AG04450 (cell line): ENCODE measurements around the gene AEN. TPM values are rescaled to one million over a fixed set of nuclear protein-coding genes. Genes with fewer than 3 reads are reported as not detected.

Experiments
- CTCF ChIA-PET: fragments of 300-600, 350-600 bp; formaldehyde crosslinking; extraction: SDS; loops from one replicate; lab custom pipeline; 2022; ENCODE audit warnings: antibody characterized with exemption, inconsistent platforms; lab: Charles Lee
- POLR2A ChIA-PET: fragments of 350-600 bp; formaldehyde crosslinking; extraction: SDS; loops from one replicate; lab custom pipeline; 2021; ENCODE audit warnings: antibody characterized with exemption, inconsistent platforms; lab: Yijun Ruan, JAX
- DNase-seq: peaks from one replicate; pipeline ENCODE4 v3.0.0-alpha.2; 2011; ENCODE audit warnings: low read depth, low spot score
- H3K27ac ChIP-seq: one replicate; pipeline ENCODE4 v1.5.1; 2012; ENCODE audit warnings: low read depth, low read length, control low read depth
- H3K27me3 ChIP-seq: one replicate; pipeline ENCODE4 v1.6.0; 2012; ENCODE audit warnings: low read length; ENCODE audit not compliant: control insufficient read depth, insufficient read depth
- H3K4me3 ChIP-seq: 2 replicates; pipeline ENCODE4 v1.5.1; 2011; ENCODE audit warnings: mild to moderate bottlenecking, low read depth, low read length, control low read depth
- H3K9me3 ChIP-seq: 2 replicates; pipeline ENCODE4 v1.5.1; 2012; ENCODE audit warnings: low read length; ENCODE audit not compliant: control insufficient read depth, insufficient read depth
- CTCF ChIP-seq: IDR thresholded peaks from 2 replicates; pipeline ENCODE4 v1.5.1; 2011; ENCODE audit warnings: low read depth, low read length, control low read depth, inconsistent platforms
- polyA plus RNA-seq: library from polyadenylated mRNA; depleted of rRNA; stranded (reverse); fragments of >200 nt; gene quantifications from 2 replicates; pipeline ENCODE4 v1.2.3, GENCODE V29; 2011

The AEN gene
- polyA plus RNA-seq, 1 experiment = 41.8 TPM

GRCh38 chr15:88646088-88646405 lies 24.9 kb downstream of the AEN start:
- ChIA-PET POLR2A (no interaction called here), CTCF (interaction anchor here (1.5 kb wide), 1 partner anchor 11 kb away, joined by 4 read pairs; no protein-coding TSS in a partner anchor)
- Histone ChIP-seq H3K4me3 (no peak overlapping the region), H3K27ac (no peak overlapping the region), H3K9me3 (no peaks in the 10 kb centered on the region; the same call in 1 of the 2 replicates), H3K27me3 (no peaks in the 10 kb centered on the region)
- no peak for DNase-seq
- TF ChIP-seq CTCF = no peak

- Histone ChIP-seq H3K27ac (no peak overlapping the region), H3K4me3 (no peak overlapping the region), H3K9me3 (no peaks in the 10 kb centered on the region; the same call in 1 of the 2 replicates), H3K27me3 (no peaks in the 10 kb centered on the region)
- POLR2A ChIA-PET = interaction anchor here (0.8 kb wide), 1 partner anchor 8 kb away, joined by 5 read pairs; the partner anchor contains the start of gene ISG20
- no peak for TF ChIP-seq CTCF
- DNase-seq = no peak
- CTCF ChIA-PET = interaction anchor here (0.6 kb wide), 1 partner anchor 10 kb away, joined by 3 read pairs; no protein-coding TSS in a partner anchor
Observed at GRCh38 chr15:88646951-88647350, 25.8 kb downstream of the AEN start.

- no peak for DNase-seq
- ChIA-PET CTCF (interaction anchor here (0.6 kb wide), 1 partner anchor 9 kb away, joined by 3 read pairs; no protein-coding TSS in a partner anchor), POLR2A (interaction anchor here (0.8 kb wide), 1 partner anchor 9 kb away, joined by 5 read pairs; the partner anchor contains the start of gene ISG20)
- H3K9me3 ChIP-seq = no peaks in the 10 kb centered on the region; the same call in 1 of the 2 replicates
- H3K27ac ChIP-seq = no peak overlapping the region
- no peak overlapping the region for H3K4me3 ChIP-seq
- H3K27me3 ChIP-seq = no peaks in the 10 kb centered on the region
- TF ChIP-seq CTCF = no peak
Observed at GRCh38 chr15:88647351-88648105, 26.4 kb downstream of the AEN start.

- no peak overlapping the region for H3K4me3 ChIP-seq
- POLR2A ChIA-PET = interaction anchor here (2.0 kb wide), 1 partner anchor 10 kb away, joined by 5 read pairs; no protein-coding TSS in a partner anchor
- CTCF ChIA-PET = interaction anchor here (1.2 kb wide), 1 partner anchor 10 kb away, joined by 3 read pairs; no protein-coding TSS in a partner anchor
- no peaks in the 10 kb centered on the region for H3K27me3 ChIP-seq
- no peak for DNase-seq
- peak overlapping the region; percentile 97 for H3K27ac ChIP-seq
- TF ChIP-seq CTCF = no peak
- H3K9me3 ChIP-seq = no peaks in the 10 kb centered on the region; the same call in 1 of the 2 replicates
Observed at GRCh38 chr15:88648357-88649214, 27.4 kb downstream of the AEN start.
